Cardiac muscle cell (in vitro differentiated cells and primary cell): ENCODE data around the gene ATP5F1D. TPM values are rescaled to one million over a fixed set of nuclear protein-coding genes. Genes with fewer than 3 reads are reported as not detected.
"Not testable (repeated sequence)": the region's sequence is repeated elsewhere in the genome, so short reads cannot be mapped to it uniquely, and the experiment has no call there.

Experiments
- DNase-seq, 2 donors: peaks; one replicate each; pipeline versions ENCODE4 v3.0.0 to v3.0.0-alpha.2; 2010 to 2017; ENCODE audit warnings: low read depth in 1 of 2, low spot score in 1 of 2
- H3K27ac ChIP-seq: fragments of 200-600 bp; sonication (generic); 2 replicates; pipeline ENCODE4 v1.5.1; 2016
- H3K27me3 ChIP-seq: fragments of 200-600 bp; sonication (generic); 2 replicates; pipeline ENCODE4 v1.6.0; 2016; ENCODE audit warnings: control low read depth
- H3K36me3 ChIP-seq: fragments of 200-600 bp; sonication (generic); 2 replicates; pipeline ENCODE4 v1.5.1; 2016; ENCODE audit warnings: control low read depth
- H3K4me1 ChIP-seq: fragments of 200-600 bp; sonication (generic); 2 replicates; pipeline ENCODE4 v1.8.1; 2017; ENCODE audit warnings: low read depth, mild to moderate bottlenecking, mixed run types
- H3K4me3 ChIP-seq: fragments of 200-600 bp; sonication (generic); 2 replicates; pipeline ENCODE4 v1.5.1; 2016; ENCODE audit warnings: mild to moderate bottlenecking
- H3K9me3 ChIP-seq: fragments of 200-600 bp; sonication (generic); 2 replicates; pipeline ENCODE4 v1.5.1; 2017; ENCODE audit warnings: low read depth, mild to moderate bottlenecking, control low read depth
- polyA plus RNA-seq: library from polyadenylated mRNA; unstranded; fragments of >200 nt; fragmentation: Nextera tagmentation; extraction: Ambion mirVana; gene quantifications from 2 replicates; pipeline ENCODE4 v1.2.1, GENCODE V29; 2016
- total RNA-seq: library from RNA; depleted of rRNA; stranded (reverse); fragments of >200 nt; gene quantifications from 2 replicates; pipeline ENCODE4 v1.2.3, GENCODE V29; 2016
- TF ChIP-seq, protein P1 (sequence below): IDR thresholded peaks from 2 replicates; pipeline ENCODE4 v1.5.1; 2012; ENCODE audit warnings: low read depth, mild to moderate bottlenecking, low read length

The ATP5F1D gene
- total RNA-seq (188 and 355 TPM in 2 replicates), polyA plus RNA-seq (505 and 638 TPM in 2 replicates)

DNA sequence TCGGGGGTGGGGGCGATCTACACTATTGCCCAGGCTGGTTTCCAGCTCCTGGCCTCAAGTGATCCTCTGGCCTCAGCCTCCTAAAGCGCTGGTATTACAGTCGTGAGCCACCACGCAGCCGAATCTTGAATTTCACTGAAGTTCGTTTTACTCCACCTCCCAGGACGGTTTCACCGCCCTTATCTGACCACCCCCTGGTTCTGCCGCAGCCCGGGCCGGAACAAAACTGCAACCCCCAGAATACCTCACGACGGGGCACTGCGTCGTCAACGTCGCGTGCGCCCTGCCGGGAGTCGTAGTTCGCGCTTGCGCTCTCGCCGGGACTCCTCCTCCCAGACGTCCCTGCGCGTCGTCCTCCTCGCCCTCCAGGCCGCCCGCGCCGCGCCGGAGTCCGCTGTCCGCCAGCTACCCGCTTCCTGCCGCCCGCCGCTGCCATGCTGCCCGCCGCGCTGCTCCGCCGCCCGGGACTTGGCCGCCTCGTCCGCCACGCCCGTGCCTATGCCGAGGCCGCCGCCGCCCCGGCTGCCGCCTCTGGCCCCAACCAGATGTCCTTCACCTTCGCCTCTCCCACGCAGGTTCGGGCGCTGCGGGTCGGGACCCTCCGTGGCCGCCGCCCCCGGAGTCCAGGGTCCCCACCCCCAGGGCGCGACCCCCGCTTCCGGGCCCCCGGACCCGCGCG is at the start of gene ATP5F1D:
ATP5F1D (plus strand) TSS at position 335 of the 679 bp plus-strand sequence; CDS start at position 435, 100 bp downstream.
- H3K4me1 ChIP-seq, result peaks cover 21% of the 10 kb centered on the region
- peak within 1 kb of the TSS; percentile 31 for H3K27ac ChIP-seq
- peak; percentile 95 to 97 for DNase-seq
- TF ChIP-seq, protein P1, sequence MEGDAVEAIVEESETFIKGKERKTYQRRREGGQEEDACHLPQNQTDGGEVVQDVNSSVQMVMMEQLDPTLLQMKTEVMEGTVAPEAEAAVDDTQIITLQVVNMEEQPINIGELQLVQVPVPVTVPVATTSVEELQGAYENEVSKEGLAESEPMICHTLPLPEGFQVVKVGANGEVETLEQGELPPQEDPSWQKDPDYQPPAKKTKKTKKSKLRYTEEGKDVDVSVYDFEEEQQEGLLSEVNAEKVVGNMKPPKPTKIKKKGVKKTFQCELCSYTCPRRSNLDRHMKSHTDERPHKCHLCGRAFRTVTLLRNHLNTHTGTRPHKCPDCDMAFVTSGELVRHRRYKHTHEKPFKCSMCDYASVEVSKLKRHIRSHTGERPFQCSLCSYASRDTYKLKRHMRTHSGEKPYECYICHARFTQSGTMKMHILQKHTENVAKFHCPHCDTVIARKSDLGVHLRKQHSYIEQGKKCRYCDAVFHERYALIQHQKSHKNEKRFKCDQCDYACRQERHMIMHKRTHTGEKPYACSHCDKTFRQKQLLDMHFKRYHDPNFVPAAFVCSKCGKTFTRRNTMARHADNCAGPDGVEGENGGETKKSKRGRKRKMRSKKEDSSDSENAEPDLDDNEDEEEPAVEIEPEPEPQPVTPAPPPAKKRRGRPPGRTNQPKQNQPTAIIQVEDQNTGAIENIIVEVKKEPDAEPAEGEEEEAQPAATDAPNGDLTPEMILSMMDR, result no peak
- H3K36me3 ChIP-seq, result no peaks in the 10 kb centered on the region
- H3K9me3 ChIP-seq, result no peaks in the 10 kb centered on the region
- H3K27me3 ChIP-seq, result no peaks in the 10 kb centered on the region
- H3K4me3 ChIP-seq, result peak within 1 kb of the TSS; percentile 99

DNA sequence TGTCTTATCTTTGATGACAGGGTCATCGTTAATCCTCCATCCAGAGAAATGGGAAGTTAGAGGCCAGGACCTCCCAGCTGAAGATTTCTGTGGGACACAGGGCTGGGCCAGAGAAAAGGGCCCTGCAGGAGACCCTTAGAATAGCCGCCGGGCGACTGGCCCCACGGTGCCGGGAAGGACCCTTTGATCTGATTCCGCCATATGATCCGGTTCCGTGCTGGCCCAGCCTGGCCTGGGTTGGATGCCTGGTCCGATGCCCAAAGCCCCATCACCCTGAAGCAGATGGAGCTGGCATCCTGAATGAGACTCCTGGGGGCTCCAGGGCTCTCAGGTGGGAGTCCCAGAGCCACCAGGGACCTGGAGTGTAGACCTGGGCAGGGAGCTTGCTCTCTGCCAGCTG is 42.0 kb upstream of the ATP5F1D start:
- Histone ChIP-seq H3K4me1 (no peaks in the 10 kb centered on the region), H3K36me3 (no peaks in the 10 kb centered on the region), H3K27ac (no peak overlapping the region), H3K4me3 (no peak overlapping the region), H3K27me3 (no peaks in the 10 kb centered on the region), H3K9me3 (no peaks in the 10 kb centered on the region)
- TF ChIP-seq, protein P1, result no peak
- no peak for DNase-seq

DNA sequence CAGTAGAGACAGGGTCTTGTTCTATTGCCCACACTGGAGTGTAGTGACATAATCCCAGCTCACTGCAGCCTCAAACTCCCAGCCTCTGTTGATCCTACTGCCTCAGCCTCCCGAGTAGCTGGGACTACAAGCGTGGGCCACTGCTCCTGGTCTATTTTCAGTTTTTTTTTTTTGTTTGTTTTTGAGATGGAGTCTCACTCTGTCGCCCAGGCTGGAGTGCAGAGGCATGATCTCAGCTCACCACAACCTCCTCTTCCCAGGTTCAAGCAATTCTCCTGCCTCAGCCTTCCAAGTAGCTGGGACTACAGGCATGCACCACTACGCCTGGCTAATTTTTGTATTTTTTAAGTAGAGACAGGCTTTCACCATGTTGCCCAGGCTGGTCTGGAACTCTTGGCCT is 40.9 kb upstream of the ATP5F1D start:
- H3K9me3 ChIP-seq, H3K27me3 ChIP-seq, H3K4me3 ChIP-seq, H3K27ac ChIP-seq, H3K36me3 ChIP-seq, H3K4me1 ChIP-seq, DNase-seq: not testable (repeated sequence)

DNA sequence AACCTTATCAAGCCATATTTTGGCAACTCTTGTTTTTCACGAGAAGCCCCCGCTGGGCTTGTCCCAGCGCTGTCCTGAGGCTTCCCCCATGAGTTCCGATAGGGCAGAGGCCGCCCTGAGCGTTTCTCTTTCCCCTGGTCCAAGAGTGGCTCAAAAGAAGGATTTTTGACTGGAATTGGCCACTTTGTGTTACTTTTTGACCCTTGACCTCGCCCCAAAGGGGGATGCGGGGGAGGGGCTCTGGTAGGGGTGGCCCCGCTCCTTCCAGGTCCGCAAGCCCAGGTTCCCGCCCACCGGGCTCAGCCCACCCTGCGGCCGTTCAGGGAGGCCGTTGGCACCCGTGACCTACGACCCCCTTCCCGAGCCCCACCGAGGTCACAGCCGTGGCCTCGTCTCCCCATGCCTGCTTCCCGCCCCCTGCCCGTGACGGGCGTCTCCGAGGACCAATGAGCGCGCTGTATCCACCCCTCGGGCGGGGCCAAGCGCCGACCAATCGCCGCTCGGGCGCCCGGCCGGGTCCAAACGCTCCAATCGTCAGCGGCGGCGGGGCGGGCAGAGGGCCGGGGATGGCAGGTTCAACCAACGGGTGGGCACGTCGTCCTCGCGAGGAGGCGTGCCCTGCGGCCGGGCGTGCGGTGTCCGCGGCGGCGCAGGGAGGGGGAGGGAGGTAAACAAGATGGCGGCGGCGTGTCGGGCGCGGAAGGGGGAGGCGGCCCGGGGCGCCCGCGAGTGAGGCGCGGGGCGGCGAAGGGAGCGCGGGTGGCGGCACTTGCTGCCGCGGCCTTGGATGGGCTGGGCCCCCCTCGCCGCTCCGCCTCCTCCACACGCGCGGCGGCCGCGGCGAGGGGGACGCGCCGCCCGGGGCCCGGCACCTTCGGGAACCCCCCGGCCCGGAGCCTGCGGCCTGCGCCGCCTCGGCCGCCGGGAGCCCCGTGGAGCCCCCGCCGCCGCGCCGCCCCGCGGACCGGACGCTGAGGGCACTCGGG is 36.1 kb upstream of the ATP5F1D start, which contains the start of gene STK11:
STK11 (plus strand) TSS at position 665 of the 986 bp plus-strand sequence. CDS start 1,136 bp downstream, outside the sequence.
- Histone ChIP-seq H3K4me1 (peaks cover 17% of the 10 kb centered on the region), H3K27ac (peak within 1 kb of the TSS; percentile 87), H3K27me3 (no peaks in the 10 kb centered on the region), H3K4me3 (peak within 1 kb of the TSS; percentile 88), H3K9me3 (no peaks in the 10 kb centered on the region), H3K36me3 (no peaks in the 10 kb centered on the region)
- DNase-seq, result peak; percentile 98 to 99
- TF ChIP-seq, protein P1, result no peak

DNA sequence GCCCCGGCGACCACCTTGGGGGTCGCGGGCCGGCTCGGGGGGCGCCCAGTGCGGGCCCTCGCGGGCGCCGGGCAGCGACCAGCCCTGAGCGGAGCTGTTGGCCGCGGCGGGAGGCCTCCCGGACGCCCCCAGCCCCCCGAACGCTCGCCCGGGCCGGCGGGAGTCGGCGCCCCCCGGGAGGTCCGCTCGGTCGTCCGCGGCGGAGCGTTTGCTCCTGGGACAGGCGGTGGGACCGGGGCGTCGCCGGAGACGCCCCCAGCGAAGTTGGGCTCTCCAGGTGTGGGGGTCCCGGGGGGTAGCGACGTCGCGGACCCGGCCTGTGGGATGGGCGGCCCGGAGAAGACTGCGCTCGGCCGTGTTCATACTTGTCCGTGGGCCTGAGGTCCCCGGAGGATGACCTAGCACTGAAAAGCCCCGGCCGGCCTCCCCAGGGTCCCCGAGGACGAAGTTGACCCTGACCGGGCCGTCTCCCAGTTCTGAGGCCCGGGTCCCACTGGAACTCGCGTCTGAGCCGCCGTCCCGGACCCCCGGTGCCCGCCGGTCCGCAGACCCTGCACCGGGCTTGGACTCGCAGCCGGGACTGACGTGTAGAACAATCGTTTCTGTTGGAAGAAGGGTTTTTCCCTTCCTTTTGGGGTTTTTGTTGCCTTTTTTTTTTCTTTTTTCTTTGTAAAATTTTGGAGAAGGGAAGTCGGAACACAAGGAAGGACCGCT is 35.2 kb upstream of the ATP5F1D start:
- TF ChIP-seq, protein P1, result no peak
- DNase-seq, result peak in 1 of 2 donors; percentile 35
- no peaks in the 10 kb centered on the region for H3K36me3 ChIP-seq
- H3K27me3 ChIP-seq, result no peaks in the 10 kb centered on the region
- no peaks in the 10 kb centered on the region for H3K9me3 ChIP-seq
- H3K27ac ChIP-seq, result peak overlapping the region; percentile 87
- H3K4me3 ChIP-seq, result peak overlapping the region; percentile 88
- peaks cover 17% of the 10 kb centered on the region for H3K4me1 ChIP-seq
